Fibroblast of upper back skin (primary cell): Measurements from ENCODE around the gene SGO2.

Experiments used
- DNase-seq: peaks from one replicate; pipeline ENCODE4 v3.0.0-alpha.2; 2013

SGO2 gene

GRCh38 chr2:200625958-200626363 is 100.0 kb downstream of the SGO2 start:
- DNase-seq = peak; percentile 28

GRCh38 chr2:200627110-200627770 is 101.2 kb downstream of the SGO2 start:
- no peak for DNase-seq

GRCh38 chr2:200628461-200628860 is 102.5 kb downstream of the SGO2 start:
- DNase-seq = peak; percentile 21

- DNase-seq = no peak
These were observed 105.3 kb downstream of the SGO2 start for GRCh38 chr2:200631287-200631686.
